A549 (cell line): ENCODE results near the gene CD2AP. TPM values are rescaled to one million over a fixed set of nuclear protein-coding genes. Genes with fewer than 3 reads are reported as not detected.

Source experiments
- ATAC-seq, 2 experiments: fragments of 200-7000 bp in 1 of 2; fragments of >200 bp in 1 of 2; cut with Nextera tagmentation in 1 of 2; cut with Tn5 transposase in 1 of 2; 3 replicates each; pipeline versions ENCODE4 v1.8.0 to v1.9.1; 2018 to 2020; ENCODE audit warnings: mild to moderate bottlenecking in 1 of 2, moderate library complexity in 1 of 2
- CTCF ChIA-PET: fragments of 300-600 bp; sonication (Branson Sonifier 250); formaldehyde crosslinking; extraction: SDS; loops from one replicate; lab custom pipeline; 2021; ENCODE audit warnings: antibody characterized with exemption, inconsistent platforms; lab: Yijun Ruan, JAX
- POLR2A ChIA-PET: fragments of 350-600 bp; formaldehyde crosslinking; extraction: SDS; loops from one replicate; lab custom pipeline; 2021; ENCODE audit warnings: antibody characterized with exemption, inconsistent platforms; lab: Yijun Ruan, JAX
- DNase-seq, 2 experiments: peaks; one replicate each; pipeline versions ENCODE4 v3.0.0 to v3.0.0-alpha.2; 2011 to 2016; ENCODE audit warnings: low read depth in 1 of 2, low spot score in 1 of 2
- FAIRE-seq: peaks from 2 replicates; lab custom pipeline; 2011; peaks lifted over from hg19 to GRCh38; lab: Jason Lieb, UNC
- H3K27ac ChIP-seq, 2 experiments: fragments of >200 bp; sonication (Bioruptor Twin); formaldehyde crosslinking; 3 replicates each; pipeline ENCODE4 v1.5.1; 2016 to 2017
- H3K4me1 ChIP-seq: fragments of >200 bp; sonication (Bioruptor Twin); formaldehyde crosslinking; 3 replicates; pipeline ENCODE4 v1.6.1; 2016
- H3K4me2 ChIP-seq: fragments of >200 bp; sonication (Bioruptor Twin); formaldehyde crosslinking; 3 replicates; pipeline ENCODE4 v1.6.1; 2016
- H3K4me3 ChIP-seq: fragments of >200 bp; sonication (Bioruptor Twin); formaldehyde crosslinking; 3 replicates; pipeline ENCODE4 v1.5.1; 2016
- H3K9me3 ChIP-seq: fragments of >200 bp; sonication (Bioruptor Twin); formaldehyde crosslinking; 3 replicates; pipeline ENCODE4 v1.6.1; 2016
- BHLHE40 ChIP-seq: IDR thresholded peaks from 2 replicates; pipeline ENCODE4 v1.6.1; 2012; ENCODE audit warnings: low read depth, low read length, inconsistent platforms
- CBX2 ChIP-seq: fragments of 200-600 bp; sonication (generic); IDR thresholded peaks from 2 replicates; pipeline ENCODE4 v1.6.1; 2016; ENCODE audit warnings: low read depth, mild to moderate bottlenecking, borderline replicate concordance
- CHD4 ChIP-seq: fragments of 200-600 bp; sonication (generic); IDR thresholded peaks from 2 replicates; pipeline ENCODE4 v1.6.1; 2016; ENCODE audit warnings: antibody characterized with exemption, mild to moderate bottlenecking, borderline replicate concordance
- EP300 ChIP-seq, 2 experiments: fragments of >200 bp; sonication (Bioruptor Twin); formaldehyde crosslinking; IDR thresholded peaks; 2 replicates in 1 of 2; 3 replicates in 1 of 2; pipeline ENCODE4 v1.6.1; 2016 to 2017
- FOSB ChIP-seq: fragments of 250-450 bp; sonication (Bioruptor Pico); IDR thresholded peaks from 2 replicates; pipeline ENCODE4 v1.5.0; 2020; ENCODE audit warnings: mild to moderate bottlenecking, moderate library complexity
- GATA3 ChIP-seq: IDR thresholded peaks from 2 replicates; pipeline ENCODE4 v1.6.1; 2012; ENCODE audit warnings: borderline replicate concordance
- HEYL ChIP-seq: fragments of 250-450 bp; sonication (Bioruptor Pico); IDR thresholded peaks from 2 replicates; pipeline ENCODE4 v1.8.0; 2021; ENCODE audit warnings: mild to moderate bottlenecking, moderate library complexity
- HOXB13 ChIP-seq: fragments of 250-450 bp; sonication (Bioruptor Pico); IDR thresholded peaks from 2 replicates; pipeline ENCODE4 v1.5.0; 2020; ENCODE audit warnings: low read depth, mild to moderate bottlenecking, moderate library complexity
- HOXB5 ChIP-seq: fragments of 250-450 bp; sonication (Bioruptor Pico); IDR thresholded peaks from 2 replicates; pipeline ENCODE4 v1.5.0; 2020; ENCODE audit warnings: mild to moderate bottlenecking, moderate library complexity
- JUNB ChIP-seq: fragments of >200 bp; sonication (Bioruptor Twin); formaldehyde crosslinking; IDR thresholded peaks from 2 replicates; pipeline ENCODE4 v1.6.1; 2016
- MAZ ChIP-seq: fragments of 150-350 bp; IDR thresholded peaks from 2 replicates; pipeline ENCODE4 v1.6.1; 2014; ENCODE audit warnings: antibody characterized with exemption, low read depth, low read length, borderline replicate concordance
- MYC ChIP-seq: IDR thresholded peaks from 2 replicates; pipeline ENCODE4 v1.6.1; 2012; ENCODE audit warnings: mild to moderate bottlenecking, inconsistent platforms, low read length, improper control_type of control experiment, borderline replicate concordance
- NFE2L2 ChIP-seq: fragments of 150-350 bp; conservative IDR thresholded peaks from 2 replicates; pipeline ENCODE4 v1.6.1; 2014; ENCODE audit warnings: low read length
- POLR2AphosphoS2 ChIP-seq: conservative IDR thresholded peaks from 2 replicates; pipeline ENCODE4 v1.6.1; 2012; ENCODE audit warnings: low read length, improper control_type of control experiment, inconsistent platforms
- RFX5 ChIP-seq: fragments of 450-650 bp; IDR thresholded peaks from 2 replicates; pipeline ENCODE4 v1.7.1; 2014; ENCODE audit warnings: antibody characterized with exemption, mild to moderate bottlenecking, moderate library complexity
- SREBF2 ChIP-seq: fragments of 450-650 bp; IDR thresholded peaks from 2 replicates; pipeline ENCODE4 v1.6.1; 2014; ENCODE audit warnings: mild to moderate bottlenecking, moderate library complexity
- TFCP2L1 ChIP-seq: fragments of 250-450 bp; sonication (Bioruptor Pico); IDR thresholded peaks from 2 replicates; pipeline ENCODE4 v1.5.0; 2021; ENCODE audit warnings: mild to moderate bottlenecking
- USF2 ChIP-seq: fragments of 450-650 bp; IDR thresholded peaks from 2 replicates; pipeline ENCODE4 v1.6.1; 2014; ENCODE audit warnings: antibody characterized with exemption
- ZFP36 ChIP-seq: fragments of 450-650 bp; IDR thresholded peaks from 2 replicates; pipeline ENCODE4 v1.6.1; 2014; ENCODE audit warnings: borderline replicate concordance; ENCODE audit not compliant: partially characterized antibody
- WGBS: methylation state at CpG from one replicate; pipeline ENCODE4 v1.1.6; 2017; ENCODE audit errors: missing lambda C conversion rate; 5-methylcytosine and 5-hydroxymethylcytosine counted together
- polyA plus RNA-seq, 4 experiments: library from polyadenylated mRNA; depleted of rRNA in 3 of 4; stranded (reverse); fragments of >200 nt; fragmentation: RNase III in 1 of 4; extraction: RNeasy Plus Mini Kit Qiagen cat#74134 plus additional on column Dnase treatment in 1 of 4; gene quantifications; 2 replicates in 3 of 4; 3 replicates in 1 of 4; pipeline ENCODE4 v1.2.3, GENCODE V29; 2011 to 2017
- TF ChIP-seq, protein P1 (sequence below): fragments of 250-450 bp; sonication (Bioruptor Pico); IDR thresholded peaks from 2 replicates; pipeline ENCODE4 v1.5.0; 2020; ENCODE audit warnings: low read depth, mild to moderate bottlenecking, moderate library complexity

Gene CD2AP
- polyA plus RNA-seq, 2 of the 4 experiments (the other 2 are of a cell fraction) = 18.8 to 35.7 TPM

GRCh38 chr6:47519279-47519678 is 41.7 kb downstream of the CD2AP start:
- CTCF ChIA-PET = no interaction called here
- TF ChIP-seq ZFP36 (no peak), FOSB (CRISPR knock-in tag) (no peak), NFE2L2 (no peak), RFX5 (no peak), TFCP2L1 (CRISPR knock-in tag) (no peak), POLR2AphosphoS2 (no peak)
- no peak for FAIRE-seq

DNA sequence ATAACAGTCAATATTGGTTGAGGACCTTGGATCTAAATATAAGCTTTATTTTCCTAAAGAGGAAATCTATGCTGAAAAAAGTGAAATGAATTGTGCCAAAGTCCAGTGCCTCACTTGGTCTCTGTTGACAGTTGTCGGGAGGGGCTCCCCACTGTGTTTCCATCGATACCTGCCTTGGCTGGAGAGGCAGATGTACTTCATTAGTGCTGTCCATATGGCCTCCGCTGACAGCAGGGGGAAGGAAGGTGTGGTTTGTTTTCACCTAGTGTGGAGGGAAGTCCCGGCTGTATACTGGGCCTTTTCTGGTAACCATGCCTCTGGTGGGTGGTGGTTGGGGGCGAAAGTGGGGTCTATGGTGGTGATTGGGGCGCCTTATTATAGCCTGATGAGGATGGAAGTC is 42.7 kb downstream of the CD2AP start:
- Histone ChIP-seq H3K9me3 (no peaks in the 10 kb centered on the region), H3K4me2 (no peak overlapping the region), H3K4me3 (no peak overlapping the region), H3K4me1 (peaks cover 8% of the 10 kb centered on the region), H3K27ac (no peak overlapping the region)
- POLR2A ChIA-PET = no interaction called here
- ATAC-seq (no peak), FAIRE-seq (no peak), DNase-seq (no peak)
- CTCF ChIA-PET = no interaction called here
- no peak for TF ChIP-seq EP300 (IDR thresholded peaks at IDR 0.05)
- no peak for TF ChIP-seq HOXB13 (CRISPR knock-in tag)
- TF ChIP-seq CBX2 = no peak
- TF ChIP-seq FOSB (CRISPR knock-in tag) = no peak
- no peak for TF ChIP-seq BHLHE40
- TF ChIP-seq TFCP2L1 (CRISPR knock-in tag) = no peak
- TF ChIP-seq CHD4 = no peak
- no peak for TF ChIP-seq MYC
- WGBS = 76% methylated on average over 6 of the region's 6 CpGs

More at GRCh38 chr6:47519279-47519678, 41.7 kb downstream of the CD2AP start:
- Histone ChIP-seq H3K27ac (no peak overlapping the region), H3K4me3 (no peak overlapping the region), H3K4me2 (no peak overlapping the region), H3K4me1 (peaks cover 8% of the 10 kb centered on the region), H3K9me3 (no peaks in the 10 kb centered on the region; the same call in 2 of the 3 replicates)
- WGBS = 53% methylated on average over 2 of the region's 2 CpGs
- POLR2A ChIA-PET = no interaction called here
- no peak for ATAC-seq
- DNase-seq = peak in 1 of 2 experiments; percentile 9

- 83% methylated on average over 6 of the region's 6 CpGs for WGBS
- POLR2A ChIA-PET = no interaction called here
- FAIRE-seq = no peak
- no peak overlapping the region for H3K4me3 ChIP-seq
- ATAC-seq = no peak
- no peaks in the 10 kb centered on the region for H3K9me3 ChIP-seq
- CTCF ChIA-PET = no interaction called here
- TF ChIP-seq TFCP2L1 (CRISPR knock-in tag) = no peak
- no peak for TF ChIP-seq USF2
- TF ChIP-seq POLR2AphosphoS2 = no peak
- no peak for TF ChIP-seq GATA3
- no peak for TF ChIP-seq HOXB5 (CRISPR knock-in tag)
- TF ChIP-seq SREBF2 = no peak
- TF ChIP-seq HEYL (CRISPR knock-in tag) = no peak
- H3K27ac ChIP-seq = no peak overlapping the region
- DNase-seq = no peak
- peaks cover 8% of the 10 kb centered on the region for H3K4me1 ChIP-seq
- no peak overlapping the region for H3K4me2 ChIP-seq
These were observed 44.4 kb downstream of the CD2AP start for GRCh38 chr6:47521961-47522360.

DNA sequence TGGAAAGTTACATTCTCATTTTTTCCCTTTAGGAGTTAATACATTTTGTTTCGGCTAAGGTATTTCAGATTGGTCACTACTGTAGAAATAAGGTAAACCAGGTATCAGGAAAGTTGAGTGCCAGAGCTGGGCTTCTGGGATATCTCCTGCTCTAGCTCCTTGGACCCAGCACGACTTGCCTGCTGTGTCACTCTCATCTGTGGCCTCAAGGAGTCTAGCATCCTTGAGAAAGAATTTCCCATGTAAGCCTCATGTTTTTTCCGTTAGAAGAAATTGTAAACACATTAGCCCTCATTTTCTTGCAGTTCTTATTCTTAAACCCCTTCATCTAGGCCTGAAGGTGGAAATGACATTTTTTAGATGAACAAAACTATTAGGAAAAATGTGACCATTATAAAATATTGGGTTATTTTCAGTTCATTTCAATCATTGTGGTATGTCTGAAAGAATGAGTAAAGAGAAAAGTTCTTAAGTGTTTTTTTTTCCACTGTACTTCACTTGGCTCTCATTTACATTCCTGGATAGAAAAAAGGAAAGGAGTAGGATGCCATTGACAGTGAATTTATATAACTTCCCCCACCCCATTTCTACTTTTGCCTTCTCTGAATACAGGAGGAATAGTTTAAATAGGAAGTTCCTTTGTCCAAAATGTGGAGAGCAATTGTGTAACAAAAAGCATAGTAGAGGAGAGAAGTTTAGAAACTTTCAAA is 46.7 kb downstream of the CD2AP start:
- POLR2A ChIA-PET = no interaction called here
- WGBS = 78% methylated on average over 3 of the region's 3 CpGs
- FAIRE-seq = no peak

More for the DNA sequence above, 46.7 kb downstream of the CD2AP start:
- peaks cover 3% of the 10 kb centered on the region for H3K4me1 ChIP-seq
- no peaks in the 10 kb centered on the region for H3K9me3 ChIP-seq
- no peak for TF ChIP-seq GATA3
- 0 out of 2 replicates have a peak, but pooled peaks have one; percentile 13 for TF ChIP-seq JUNB
- TF ChIP-seq, protein P1, sequence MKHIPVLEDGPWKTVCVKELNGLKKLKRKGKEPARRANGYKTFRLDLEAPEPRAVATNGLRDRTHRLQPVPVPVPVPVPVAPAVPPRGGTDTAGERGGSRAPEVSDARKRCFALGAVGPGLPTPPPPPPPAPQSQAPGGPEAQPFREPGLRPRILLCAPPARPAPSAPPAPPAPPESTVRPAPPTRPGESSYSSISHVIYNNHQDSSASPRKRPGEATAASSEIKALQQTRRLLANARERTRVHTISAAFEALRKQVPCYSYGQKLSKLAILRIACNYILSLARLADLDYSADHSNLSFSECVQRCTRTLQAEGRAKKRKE (CRISPR knock-in tag) = no peak
- no peak for TF ChIP-seq NFE2L2
- no peak for TF ChIP-seq MAZ
- CTCF ChIA-PET = no interaction called here
- ATAC-seq (no peak), DNase-seq (no peak)
- no peak overlapping the region for H3K27ac ChIP-seq
- H3K4me2 ChIP-seq = no peak overlapping the region
- H3K4me3 ChIP-seq = no peak overlapping the region
